HEK293 (cell line): Measurements from ENCODE around the gene CTDSP2.
"Not testable (repeated sequence)": the region's sequence is repeated elsewhere in the genome, so short reads cannot be mapped to it uniquely, and the experiment has no call there.

Experiments used
- CTCF ChIA-PET: fragments of 350-600 bp; formaldehyde crosslinking; extraction: SDS; loops from one replicate; lab custom pipeline; 2021; ENCODE audit warnings: antibody characterized with exemption; lab: Yijun Ruan, JAX
- POLR2A ChIA-PET: fragments of 300-600 bp; formaldehyde crosslinking; extraction: SDS; loops from one replicate; lab custom pipeline; 2020; ENCODE audit warnings: antibody characterized with exemption, inconsistent platforms; lab: Yijun Ruan, JAX
- H3K27ac ChIP-seq: fragments of 200-500 bp; sonication (Bioruptor generic); 2 replicates; pipeline ENCODE4 v1.5.1; 2014; ENCODE audit warnings: low read depth, low read length, control low read depth, inconsistent platforms; ENCODE audit errors: extremely low read depth
- H3K36me3 ChIP-seq, 2 experiments: fragments of 200-500 bp in 1 of 2; sonication (Bioruptor generic) in 1 of 2; 1 replicate in 1 of 2; 2 replicates in 1 of 2; pipeline ENCODE4 v1.5.1; 2014 to 2017; ENCODE audit warnings: inconsistent platforms in 2 of 2, low read length in 2 of 2; ENCODE audit not compliant: control insufficient read depth in 2 of 2, insufficient read depth in 1 of 2
- H3K4me1 ChIP-seq: fragments of 200-500 bp; sonication (Bioruptor generic); 2 replicates; pipeline ENCODE4 v1.5.1; 2014; ENCODE audit warnings: mild to moderate bottlenecking, low read length, inconsistent platforms; ENCODE audit not compliant: control insufficient read depth, insufficient read depth
- H3K4me3 ChIP-seq: 2 replicates; pipeline ENCODE4 v1.5.1; 2011; ENCODE audit warnings: low read depth, mild to moderate bottlenecking, control low read depth, low read length, moderate library complexity
- H3K9me3 ChIP-seq: fragments of 200-500 bp; sonication (Bioruptor generic); 2 replicates; pipeline ENCODE4 v1.5.1; 2014; ENCODE audit warnings: low read depth, low read length, inconsistent platforms; ENCODE audit not compliant: control insufficient read depth, insufficient read depth
- CTCF ChIP-seq: fragments of 450-650 bp; formaldehyde crosslinking; IDR thresholded peaks from 2 replicates; pipeline ENCODE4 v1.5.1; 2016; ENCODE audit warnings: missing biosample characterization, missing genetic modification characterization
- HOXD13 ChIP-seq: sonication (generic); formaldehyde crosslinking; IDR thresholded peaks from 2 replicates; pipeline ENCODE4 v1.8.0; 2022; ENCODE audit warnings: missing genetic modification reagents, borderline replicate concordance
- MYNN ChIP-seq: fragments of 450-650 bp; formaldehyde crosslinking; IDR thresholded peaks from 2 replicates; pipeline ENCODE4 v1.5.1; 2016; ENCODE audit warnings: missing biosample characterization, missing genetic modification characterization, borderline replicate concordance
- PRDM2 ChIP-seq: fragments of 450-650 bp; formaldehyde crosslinking; IDR thresholded peaks from 2 replicates; pipeline ENCODE4 v1.5.1; 2016; ENCODE audit warnings: missing biosample characterization, missing genetic modification characterization, borderline replicate concordance
- SCRT1 ChIP-seq: fragments of 450-650 bp; formaldehyde crosslinking; IDR thresholded peaks from 2 replicates; pipeline ENCODE4 v1.5.1; 2016; ENCODE audit warnings: missing biosample characterization, missing genetic modification characterization, borderline replicate concordance
- TRIM28 ChIP-seq: IDR thresholded peaks from 2 replicates; pipeline ENCODE4 v1.6.1; 2011; ENCODE audit warnings: low read length, control low read depth, borderline replicate concordance
- ZNF121 ChIP-seq: fragments of 450-650 bp; formaldehyde crosslinking; IDR thresholded peaks from 2 replicates; pipeline ENCODE4 v1.5.1; 2016; ENCODE audit warnings: missing biosample characterization, missing genetic modification characterization
- ZNF155 ChIP-seq: fragments of 450-650 bp; formaldehyde crosslinking; IDR thresholded peaks from 2 replicates; pipeline ENCODE4 v1.5.1; 2016; ENCODE audit warnings: missing biosample characterization, missing genetic modification characterization
- ZNF16 ChIP-seq: fragments of 450-650 bp; formaldehyde crosslinking; IDR thresholded peaks from 2 replicates; pipeline ENCODE4 v1.5.1; 2016; ENCODE audit warnings: low read depth, missing biosample characterization, missing genetic modification characterization
- ZNF248 ChIP-seq: fragments of 450-650 bp; formaldehyde crosslinking; IDR thresholded peaks from 2 replicates; pipeline ENCODE4 v1.5.1; 2017; ENCODE audit warnings: missing biosample characterization, missing genetic modification characterization
- ZNF488 ChIP-seq: fragments of 450-650 bp; formaldehyde crosslinking; IDR thresholded peaks from 2 replicates; pipeline ENCODE4 v1.5.1; 2016; ENCODE audit warnings: missing biosample characterization, missing genetic modification characterization
- ZNF529 ChIP-seq: fragments of 450-650 bp; formaldehyde crosslinking; IDR thresholded peaks from 2 replicates; pipeline ENCODE4 v1.5.1; 2017; ENCODE audit warnings: missing genetic modification characterization, missing biosample characterization; ENCODE audit not compliant: insufficient replicate concordance
- ZNF530 ChIP-seq: fragments of 450-650 bp; formaldehyde crosslinking; IDR thresholded peaks from 2 replicates; pipeline ENCODE4 v1.5.1; 2016; ENCODE audit warnings: low read depth, missing biosample characterization, missing genetic modification characterization
- ZNF555 ChIP-seq: fragments of 450-650 bp; formaldehyde crosslinking; conservative IDR thresholded peaks from 2 replicates; pipeline ENCODE4 v1.5.1; 2017; ENCODE audit warnings: missing biosample characterization, mild to moderate bottlenecking, missing genetic modification characterization, inconsistent platforms
- ZNF561 ChIP-seq: fragments of 450-650 bp; IDR thresholded peaks from 2 replicates; pipeline ENCODE4 v1.5.1; 2018; ENCODE audit warnings: missing biosample characterization, missing genetic modification characterization, borderline replicate concordance
- ZNF623 ChIP-seq: fragments of 450-650 bp; formaldehyde crosslinking; IDR thresholded peaks from 2 replicates; pipeline ENCODE4 v1.5.1; 2016; ENCODE audit warnings: missing biosample characterization, missing genetic modification characterization
- ZNF629 ChIP-seq: fragments of 450-650 bp; formaldehyde crosslinking; IDR thresholded peaks from 2 replicates; pipeline ENCODE4 v1.5.1; 2017; ENCODE audit warnings: missing biosample characterization, missing genetic modification characterization
- ZNF658 ChIP-seq: fragments of 450-650 bp; formaldehyde crosslinking; IDR thresholded peaks from 2 replicates; pipeline ENCODE4; 2016; ENCODE audit warnings: missing biosample characterization, missing genetic modification characterization
- ZNF747 ChIP-seq: fragments of 450-650 bp; formaldehyde crosslinking; IDR thresholded peaks from 2 replicates; pipeline ENCODE4 v1.5.1; 2016; ENCODE audit warnings: missing biosample characterization, missing genetic modification characterization
- ZSCAN4 ChIP-seq: fragments of 450-650 bp; formaldehyde crosslinking; IDR thresholded peaks from 2 replicates; pipeline ENCODE4 v1.5.1; 2017; ENCODE audit warnings: missing biosample characterization, missing genetic modification characterization

CTDSP2 gene

GRCh38 chr12:57881475-57881874, 34.9 kb upstream of the CTDSP2 start (continued):
- no peak for TF ChIP-seq ZNF155
- TF ChIP-seq ZNF530: no peak
- TF ChIP-seq ZNF658 (tag by site-specific recombination): no peak
- no peak for TF ChIP-seq ZNF488 (tag by site-specific recombination)
- TF ChIP-seq ZNF561 (tag by site-specific recombination): no peak
- TF ChIP-seq, all 188 proteins: peak for 0

GRCh38 chr12:57881035-57881434, 34.5 kb upstream of the CTDSP2 start:
- H3K4me3 ChIP-seq, H3K9me3 ChIP-seq, H3K27ac ChIP-seq, H3K4me1 ChIP-seq, H3K36me3 ChIP-seq: not testable (repeated sequence)
- ChIA-PET POLR2A (interaction anchor here (1.3 to 1.8 kb wide), 2 partner anchors 16 to 34 kb away, joined by 3 to 7 read pairs; partner anchors contain the start of gene CTDSP2), CTCF (interaction anchor here (0.5 kb wide), 1 partner anchor 193 kb away, joined by 3 read pairs; no protein-coding TSS in a partner anchor)

- H3K36me3 ChIP-seq: no peaks in the 10 kb centered on the region
- TF ChIP-seq ZNF121: peak; percentile 82
- TF ChIP-seq CTCF (tag by site-specific recombination): no peak
- no peak overlapping the region for H3K4me3 ChIP-seq
- ChIA-PET POLR2A (no interaction called here), CTCF (interaction anchor here (0.8 to 1.2 kb wide), 2 partner anchors 17 to 47 kb away, joined by 3 to 8 read pairs; no protein-coding TSS in a partner anchor)
- H3K9me3 ChIP-seq: no peaks in the 10 kb centered on the region
- H3K27ac ChIP-seq: no peak overlapping the region
- no peaks in the 10 kb centered on the region for H3K4me1 ChIP-seq
These were observed 31.3 kb upstream of the CTDSP2 start for GRCh38 chr12:57877876-57878275.

- H3K4me1 ChIP-seq: no peaks in the 10 kb centered on the region
- TF ChIP-seq ZNF629 (tag by site-specific recombination) (no peak), MYNN (tag by site-specific recombination) (no peak), SCRT1 (tag by site-specific recombination) (no peak), ZNF529 (tag by site-specific recombination) (no peak), ZNF248 (tag by site-specific recombination) (no peak), ZNF555 (tag by site-specific recombination) (no peak), ZSCAN4 (tag by site-specific recombination) (no peak), ZNF16 (no peak), TRIM28 (no peak), PRDM2 (tag by site-specific recombination) (no peak), HOXD13 (CRISPR knock-in tag) (no peak), ZNF623 (tag by site-specific recombination) (no peak), ZNF747 (no peak)
- H3K36me3 ChIP-seq: no peaks in the 10 kb centered on the region
- H3K9me3 ChIP-seq: no peaks in the 10 kb centered on the region
- H3K4me3 ChIP-seq: no peak overlapping the region
- no peak overlapping the region for H3K27ac ChIP-seq
- POLR2A ChIA-PET: no interaction called here
- CTCF ChIA-PET: interaction anchor here (0.6 kb wide), 1 partner anchor 713 kb away, joined by 3 read pairs; no protein-coding TSS in a partner anchor
These were observed 29.4 kb upstream of the CTDSP2 start for GRCh38 chr12:57875753-57876547.
